HCT116 (cell line): ENCODE results near the gene SNX20. TPM values are rescaled to one million over a fixed set of nuclear protein-coding genes. Genes with fewer than 3 reads are reported as not detected.

Experiments
- ATAC-seq: fragments of 200-7000 bp; cut with Tn5 transposase; 2 replicates; pipeline ENCODE4 v1.9.1; 2020; ENCODE audit warnings: mild to moderate bottlenecking, moderate library complexity
- BruUV-seq: library from RNA; stranded (reverse); fragments of 400-500 nt; replicated peaks from 2 replicates; lab custom pipeline; 2021; lab: Mats Ljungman, UMichigan
- CTCF ChIA-PET: fragments of 300-600 bp; sonication (Branson Sonifier 250); formaldehyde crosslinking; loops from one replicate; lab custom pipeline; 2021; ENCODE audit warnings: antibody characterized with exemption; lab: Charles Lee
- POLR2A ChIA-PET: fragments of 300-600, 350-600 bp; sonication (Branson Sonifier 250); formaldehyde crosslinking; loops from one replicate; lab custom pipeline; 2021; ENCODE audit warnings: antibody characterized with exemption; lab: Charles Lee
- RAD21 ChIA-PET, 2 experiments: fragments of 300-600 bp; sonication (Branson Sonifier 250); formaldehyde crosslinking; loops; one replicate each; lab custom pipeline; 2023; ENCODE audit warnings: low total read pairs in 2 of 2; ENCODE audit not compliant: uncharacterized antibody in 2 of 2, unreplicated experiment in 2 of 2, low non-redundant PET in 1 of 2; lab: Charles Lee
- DNase-seq: peaks from one replicate; pipeline ENCODE4 v3.0.0-alpha.2; 2010; ENCODE audit warnings: low read depth, low spot score
- H2AFZ ChIP-seq: fragments of 200-600 bp; shearing (Covaris generic), sonication (generic); 2 replicates; pipeline ENCODE4 v1.6.1; 2017; ENCODE audit warnings: low read depth, mixed run types, mixed read lengths, antibody characterized with exemption, low read length; ENCODE audit not compliant: poor library complexity, severe bottlenecking
- H3K27ac ChIP-seq: 2 replicates; pipeline ENCODE4 v1.5.1; 2012; ENCODE audit warnings: low read depth, low read length
- H3K27me3 ChIP-seq: fragments of 200-600 bp; sonication (generic); 2 replicates; pipeline ENCODE4 v1.6.1; 2016; ENCODE audit warnings: mixed run types, low read length, mixed read lengths; ENCODE audit not compliant: insufficient read depth
- H3K36me3 ChIP-seq, 2 experiments: fragments of 200-500 bp in 1 of 2; fragments of 200-600 bp in 1 of 2; sonication (Bioruptor generic) in 1 of 2; sonication (generic) in 1 of 2; 2 replicates each; pipeline versions ENCODE4 v1.5.1 to v1.6.1; 2014 to 2016; ENCODE audit warnings: low read length in 2 of 2, inconsistent platforms in 1 of 2, mixed read lengths in 1 of 2, mixed run types in 1 of 2; ENCODE audit not compliant: insufficient read depth in 2 of 2, control insufficient read depth in 1 of 2
- H3K4me1 ChIP-seq, 2 experiments: fragments of 200-600 bp in 1 of 2; sonication (generic) in 1 of 2; 2 replicates each; pipeline versions ENCODE4 v1.5.1 to v1.6.1; 2012 to 2017; ENCODE audit warnings: low read length in 2 of 2, inconsistent platforms in 1 of 2, mild to moderate bottlenecking in 1 of 2, mixed read lengths in 1 of 2, mixed run types in 1 of 2, moderate library complexity in 1 of 2; ENCODE audit not compliant: insufficient read depth in 2 of 2, control insufficient read depth in 1 of 2
- H3K4me2 ChIP-seq: fragments of 200-600 bp; sonication (generic); 2 replicates; pipeline ENCODE4 v1.6.1; 2017; ENCODE audit warnings: mixed run types, low read length, mixed read lengths
- H3K4me3 ChIP-seq, 2 experiments: fragments of 200-600 bp in 1 of 2; sonication (generic) in 1 of 2; replicated peaks in 1 of 2; 2 replicates each; pipeline ENCODE4 v1.5.1; 2011 to 2016; ENCODE audit warnings: low read length in 2 of 2, control low read depth in 1 of 2, low read depth in 1 of 2, mild to moderate bottlenecking in 1 of 2, mixed read lengths in 1 of 2, mixed run types in 1 of 2
- H3K79me2 ChIP-seq: fragments of 200-600 bp; sonication (generic); 2 replicates; pipeline ENCODE4 v1.6.1; 2017; ENCODE audit warnings: mild to moderate bottlenecking, mixed run types, low read length, moderate library complexity, mixed read lengths; ENCODE audit not compliant: insufficient read depth
- H3K9ac ChIP-seq: fragments of 200-600 bp; sonication (generic); 2 replicates; pipeline ENCODE4 v1.6.1; 2016; ENCODE audit warnings: low read length, mixed read lengths
- H3K9me2 ChIP-seq: fragments of 200-600 bp; sonication (generic), shearing (Covaris generic); 2 replicates; pipeline ENCODE4 v1.6.1; 2017; ENCODE audit warnings: mixed run types, mild to moderate bottlenecking, moderate library complexity; ENCODE audit not compliant: insufficient read depth
- H3K9me3 ChIP-seq, 2 experiments: fragments of 200-500 bp in 1 of 2; fragments of 200-600 bp in 1 of 2; sonication (Bioruptor generic) in 1 of 2; sonication (generic) in 1 of 2; 2 replicates each; pipeline ENCODE4 v1.6.1; 2014 to 2017; ENCODE audit warnings: low read length in 2 of 2, mixed read lengths in 2 of 2, inconsistent platforms in 1 of 2, low read depth in 1 of 2, mild to moderate bottlenecking in 1 of 2, mixed run types in 1 of 2, moderate library complexity in 1 of 2; ENCODE audit not compliant: control insufficient read depth in 1 of 2, insufficient read depth in 1 of 2
- H4K20me1 ChIP-seq: fragments of 200-600 bp; sonication (generic), shearing (Covaris generic); 2 replicates; pipeline ENCODE4 v1.6.1; 2017; ENCODE audit warnings: mixed run types, mild to moderate bottlenecking, moderate library complexity; ENCODE audit not compliant: insufficient read depth
- ATF3 ChIP-seq: IDR thresholded peaks from 2 replicates; pipeline ENCODE4 v1.6.1; 2012
- CBX3 ChIP-seq: IDR thresholded peaks from 2 replicates; pipeline ENCODE4 v1.6.1; 2012; ENCODE audit warnings: low read depth
- CEBPB ChIP-seq: IDR thresholded peaks from 2 replicates; pipeline ENCODE4 v1.6.1; 2012; ENCODE audit warnings: low read depth
- CTCF ChIP-seq, 3 experiments: fragments of 200-600 bp in 1 of 3; sonication (generic) in 1 of 3; IDR thresholded peaks in 2 of 3; conservative IDR thresholded peaks in 1 of 3; 2 replicates each; pipeline ENCODE4 v1.5.1; 2012 to 2017; ENCODE audit warnings: low read depth in 2 of 3, low read length in 2 of 3, antibody characterized with exemption in 1 of 3, borderline replicate concordance in 1 of 3, control low read depth in 1 of 3, mild to moderate bottlenecking in 1 of 3, mixed read lengths in 1 of 3, mixed run types in 1 of 3, moderate library complexity in 1 of 3; ENCODE audit not compliant: insufficient read depth in 1 of 3
- EGR1 ChIP-seq: IDR thresholded peaks from 2 replicates; pipeline ENCODE4 v1.6.1; 2012; ENCODE audit warnings: low read depth
- EZH2 ChIP-seq: fragments of 200-600 bp; sonication (generic); IDR thresholded peaks from 2 replicates; pipeline ENCODE4 v1.6.1; 2017; ENCODE audit warnings: antibody characterized with exemption, mixed run types
- EZH2phosphoT487 ChIP-seq: fragments of 200-600 bp; IDR thresholded peaks from 2 replicates; pipeline ENCODE4 v1.6.1; 2018; ENCODE audit warnings: antibody characterized with exemption, borderline replicate concordance
- JUND ChIP-seq: IDR thresholded peaks from 2 replicates; pipeline ENCODE4 v1.6.1; 2012
- MAX ChIP-seq: IDR thresholded peaks from 2 replicates; pipeline ENCODE4 v1.6.1; 2012
- POLR2A ChIP-seq: IDR thresholded peaks from 2 replicates; pipeline ENCODE4 v1.7.0; 2011; ENCODE audit warnings: borderline replicate concordance; ENCODE audit not compliant: insufficient read depth, insufficient read length; ENCODE audit errors: extremely low read depth
- POLR2AphosphoS5 ChIP-seq: IDR thresholded peaks from 2 replicates; pipeline ENCODE4 v1.6.1; 2011; ENCODE audit warnings: mild to moderate bottlenecking, low read depth, low read length, moderate library complexity
- RAD21 ChIP-seq: IDR thresholded peaks from 2 replicates; pipeline ENCODE4 v1.6.1; 2012; ENCODE audit warnings: low read depth, mild to moderate bottlenecking
- SIN3A ChIP-seq: IDR thresholded peaks from 2 replicates; pipeline ENCODE4 v1.6.1; 2012; ENCODE audit warnings: low read depth
- SP1 ChIP-seq: IDR thresholded peaks from 2 replicates; pipeline ENCODE4 v1.6.1; 2012; ENCODE audit warnings: low read depth
- SRF ChIP-seq: IDR thresholded peaks from 2 replicates; pipeline ENCODE4 v1.6.1; 2012; ENCODE audit warnings: low read depth
- TCF7L2 ChIP-seq: IDR thresholded peaks from 2 replicates; pipeline ENCODE4 v1.7.0; 2011; ENCODE audit warnings: borderline replicate concordance, inconsistent platforms; ENCODE audit not compliant: insufficient read depth, insufficient read length; ENCODE audit errors: extremely low read depth
- YY1 ChIP-seq: IDR thresholded peaks from 2 replicates; pipeline ENCODE4 v1.6.1; 2011; ENCODE audit warnings: low read length, low read depth, moderate library complexity, mild to moderate bottlenecking; ENCODE audit not compliant: insufficient replicate concordance; ENCODE audit errors: extremely low read depth
- ZFX ChIP-seq: fragments of 450-650 bp; IDR thresholded peaks from 2 replicates; pipeline ENCODE4 v1.6.1; 2017
- ZNF274 ChIP-seq: fragments of 200-500 bp; sonication (Bioruptor generic); IDR thresholded peaks from 2 replicates; pipeline ENCODE4 v1.6.1; 2014; ENCODE audit warnings: mild to moderate bottlenecking, low read depth, low read length, inconsistent platforms
- intact Hi-C: fragments of 100-400 bp; cut with micrococcal nuclease; formaldehyde crosslinking; loops from 2 replicates; pipeline ENCODE4 v1.10.0; 2022
- total RNA-seq: library from RNA; stranded (reverse); gene quantifications from one replicate; pipeline ENCODE4 v1.2.1, GENCODE V29; 2021; ENCODE audit not compliant: unreplicated experiment

The SNX20 gene
- total RNA-seq, 1 experiment from 2014 or later = 0.07 TPM

GRCh38 chr16:50702725-50703124 is 21.6 kb upstream of the SNX20 start:
- POLR2A ChIA-PET = no interaction called here
- H4K20me1 ChIP-seq = no peaks in the 10 kb centered on the region
- ATAC-seq = no peak

More at GRCh38 chr16:50702725-50703124, 21.6 kb upstream of the SNX20 start:
- H3K27me3 ChIP-seq = no peaks in the 10 kb centered on the region
- no peak overlapping the region for H3K27ac ChIP-seq
- H3K79me2 ChIP-seq = no peaks in the 10 kb centered on the region
- H2AFZ ChIP-seq = no peak overlapping the region
- no peaks in the 10 kb centered on the region for H3K36me3 ChIP-seq
- no peak for DNase-seq
- H3K4me3 ChIP-seq = no peak overlapping the region
- RAD21 ChIA-PET = no interaction called here
- peaks cover 8 to 19% of the 10 kb centered on the region in 2 experiments; a peak in 2 of 4 replicates for H3K9me3 ChIP-seq
- H3K9ac ChIP-seq = no peak overlapping the region
- no peaks in the 10 kb centered on the region for H3K9me2 ChIP-seq
- TF ChIP-seq CEBPB (no peak), ZFX (no peak), SRF (no peak), TCF7L2 (no peak), POLR2A (no peak), YY1 (no peak), SIN3A (no peak), ATF3 (no peak), ZNF274 (no peak), EZH2phosphoT487 (no peak), SP1 (no peak), MAX (no peak), POLR2AphosphoS5 (no peak), RAD21 (no peak), JUND (no peak), EGR1 (no peak), CBX3 (no peak), EZH2 (no peak), CTCF (IDR thresholded peaks at IDR 0.05 in 2 of 3, conservative IDR thresholded peaks at IDR 0.05 in 1 of 3; ENCODE audit: borderline replicate concordance in 1 of 3, insufficient read depth in 1 of 3, low read depth in 2 of 3, low read length in 2 of 3) (no peak)
- intact Hi-C loops = no loop called here
- no TSS peak for BruUV-seq
- no peaks in the 10 kb centered on the region for H3K4me1 ChIP-seq
- CTCF ChIA-PET = no interaction called here
- no peak overlapping the region for H3K4me2 ChIP-seq
